Calu3 (cell line): ENCODE results near the gene GNG5. TPM values are rescaled to one million over a fixed set of nuclear protein-coding genes. Genes with fewer than 3 reads are reported as not detected.

ENCODE experiments used
- BruUV-seq: library from RNA; stranded (reverse); fragments of 400-500 nt; replicated peaks from 2 replicates; lab custom pipeline; 2021; lab: Mats Ljungman, UMichigan
- CTCF ChIA-PET: fragments of 300-600 bp; sonication (Branson Sonifier 250); formaldehyde crosslinking; loops from one replicate; lab custom pipeline; 2022; ENCODE audit warnings: antibody characterized with exemption; lab: Charles Lee
- DNase-seq: peaks from one replicate; pipeline ENCODE4 v3.0.0; 2022
- H3K27ac Mint-ChIP-seq: one replicate; pipeline ENCODE4 v1.8.0; 2022; ENCODE audit warnings: mixed read lengths; ENCODE audit not compliant: unreplicated experiment
- H3K27me3 Mint-ChIP-seq: one replicate; pipeline ENCODE4 v1.8.0; 2022; ENCODE audit warnings: mixed read lengths; ENCODE audit not compliant: unreplicated experiment
- H3K36me3 Mint-ChIP-seq: one replicate; pipeline ENCODE4 v1.8.0; 2022; ENCODE audit warnings: mild to moderate bottlenecking, moderate library complexity, mixed read lengths; ENCODE audit not compliant: insufficient read depth, unreplicated experiment
- H3K4me1 Mint-ChIP-seq: one replicate; pipeline ENCODE4 v1.8.0; 2022; ENCODE audit warnings: mild to moderate bottlenecking, low read depth, mixed read lengths; ENCODE audit not compliant: unreplicated experiment
- H3K4me3 Mint-ChIP-seq: one replicate; pipeline ENCODE4 v1.8.0; 2022; ENCODE audit warnings: mild to moderate bottlenecking, low read depth, moderate library complexity, mixed read lengths; ENCODE audit not compliant: unreplicated experiment
- H3K9me3 Mint-ChIP-seq: one replicate; pipeline ENCODE4 v1.8.0; 2022; ENCODE audit warnings: low read depth, mixed read lengths; ENCODE audit not compliant: unreplicated experiment
- CTCF ChIP-seq: fragments of 200-600 bp; IDR thresholded peaks from one replicate; pipeline ENCODE4 v1.8.0; 2022; ENCODE audit warnings: antibody characterized with exemption; ENCODE audit not compliant: unreplicated experiment
- intact Hi-C: fragments of 100-400 bp; cut with micrococcal nuclease; formaldehyde crosslinking; loops from one replicate; pipeline ENCODE4 v1.10.0; 2022; ENCODE audit not compliant: unreplicated experiment
- total RNA-seq: library from RNA; stranded (reverse); gene quantifications from 2 replicates; pipeline ENCODE4 v1.2.3, GENCODE V29; 2022

GNG5 gene
- total RNA-seq, 1 experiment from 2014 or later, result 118 TPM

GRCh38 chr1:84539972-84540371 lies 33.6 kb upstream of the GNG5 start:
- no peaks in the 10 kb centered on the region for H3K36me3 Mint-ChIP-seq
- no peak for DNase-seq
- no peaks in the 10 kb centered on the region for H3K27me3 Mint-ChIP-seq
- H3K4me1 Mint-ChIP-seq, result no peaks in the 10 kb centered on the region
- H3K27ac Mint-ChIP-seq, result no peak overlapping the region
- CTCF ChIA-PET, result no interaction called here
- no peak overlapping the region for H3K4me3 Mint-ChIP-seq
- TF ChIP-seq CTCF, result no peak
- BruUV-seq, result no TSS peak
- intact Hi-C loops, result loop anchor here (5.0 kb wide), 1 partner anchor 398 kb away; the partner anchor contains the start of gene PRKACB
- no peaks in the 10 kb centered on the region for H3K9me3 Mint-ChIP-seq

- CTCF ChIA-PET, result no interaction called here
- Mint-ChIP-seq H3K27ac (no peak overlapping the region), H3K36me3 (no peaks in the 10 kb centered on the region), H3K9me3 (no peaks in the 10 kb centered on the region), H3K4me1 (no peaks in the 10 kb centered on the region), H3K4me3 (no peak overlapping the region), H3K27me3 (no peaks in the 10 kb centered on the region)
- no TSS peak for BruUV-seq
- TF ChIP-seq CTCF, result no peak
- no peak for DNase-seq
- intact Hi-C loops, result no loop called here
These were observed 32.2 kb upstream of the GNG5 start for GRCh38 chr1:84538599-84538998.

GRCh38 chr1:84525779-84526178 lies 19.4 kb upstream of the GNG5 start:
- no TSS peak for BruUV-seq
- H3K4me1 Mint-ChIP-seq, result no peaks in the 10 kb centered on the region
- peaks cover 4% of the 10 kb centered on the region for H3K9me3 Mint-ChIP-seq
- H3K27me3 Mint-ChIP-seq, result no peaks in the 10 kb centered on the region
- DNase-seq, result no peak
- CTCF ChIA-PET, result no interaction called here
- TF ChIP-seq CTCF, result no peak
- intact Hi-C loops, result no loop called here
- no peak overlapping the region for H3K27ac Mint-ChIP-seq
- H3K4me3 Mint-ChIP-seq, result no peak overlapping the region
- H3K36me3 Mint-ChIP-seq, result no peaks in the 10 kb centered on the region

- no peaks in the 10 kb centered on the region for H3K36me3 Mint-ChIP-seq
- no peaks in the 10 kb centered on the region for H3K27me3 Mint-ChIP-seq
- no peak for DNase-seq
- no peak overlapping the region for H3K4me3 Mint-ChIP-seq
- TF ChIP-seq CTCF, result no peak
- CTCF ChIA-PET, result no interaction called here
- no TSS peak for BruUV-seq
- H3K4me1 Mint-ChIP-seq, result no peaks in the 10 kb centered on the region
- H3K27ac Mint-ChIP-seq, result no peak overlapping the region
- peaks cover 4% of the 10 kb centered on the region for H3K9me3 Mint-ChIP-seq
- intact Hi-C loops, result no loop called here
These were observed 18.2 kb upstream of the GNG5 start for GRCh38 chr1:84524590-84524989.
